Panc1 (cell line): ENCODE data around the gene TOR1AIP2. TPM values are rescaled to one million over a fixed set of nuclear protein-coding genes. Genes with fewer than 3 reads are reported as not detected.

Source experiments
- ATAC-seq: fragments of 200-7000 bp; cut with Tn5 transposase; 2 replicates; pipeline ENCODE4 v1.9.1; 2020; ENCODE audit warnings: mild to moderate bottlenecking, moderate library complexity
- BruUV-seq: library from RNA; stranded (reverse); fragments of 400-500 nt; replicated peaks from 2 replicates; lab custom pipeline; 2021; lab: Mats Ljungman, UMichigan
- CTCF ChIA-PET: fragments of 300-600 bp; sonication (Branson Sonifier 250); formaldehyde crosslinking; loops from one replicate; lab custom pipeline; 2022; ENCODE audit warnings: antibody characterized with exemption; lab: Charles Lee
- POLR2A ChIA-PET: fragments of 300-600 bp; sonication (Branson Sonifier 250); formaldehyde crosslinking; loops from one replicate; lab custom pipeline; 2022; ENCODE audit warnings: antibody characterized with exemption; lab: Charles Lee
- DNase-seq: peaks from one replicate; pipeline ENCODE4 v3.0.0-alpha.2; 2010; ENCODE audit warnings: low read depth, low spot score
- H3K27ac ChIP-seq: 2 replicates; pipeline ENCODE4 v1.5.1; 2011; ENCODE audit warnings: mild to moderate bottlenecking, low read length, inconsistent platforms
- H3K27me3 ChIP-seq: fragments of 200-500 bp; sonication (Bioruptor generic); 2 replicates; pipeline ENCODE4 v1.6.0; 2014; ENCODE audit warnings: low read length, inconsistent platforms; ENCODE audit not compliant: control insufficient read depth, insufficient read depth
- H3K36me3 ChIP-seq: fragments of 200-500 bp; sonication (Bioruptor generic); 2 replicates; pipeline ENCODE4 v1.5.1; 2014; ENCODE audit warnings: inconsistent platforms, mild to moderate bottlenecking, low read length, moderate library complexity; ENCODE audit not compliant: control insufficient read depth, insufficient read depth
- H3K4me1 ChIP-seq: 2 replicates; pipeline ENCODE4 v1.5.1; 2011; ENCODE audit warnings: inconsistent platforms, mild to moderate bottlenecking, low read length, moderate library complexity; ENCODE audit not compliant: control insufficient read depth, insufficient read depth
- H3K4me3 ChIP-seq, 2 experiments: 2 replicates each; pipeline ENCODE4 v1.5.1; 2011 to 2012; ENCODE audit warnings: low read depth in 2 of 2, low read length in 2 of 2, mild to moderate bottlenecking in 2 of 2, inconsistent platforms in 1 of 2, moderate library complexity in 1 of 2
- H3K9me3 ChIP-seq: fragments of 200-500 bp; sonication (Bioruptor generic); 2 replicates; pipeline ENCODE4 v1.5.1; 2014; ENCODE audit warnings: low read depth, mild to moderate bottlenecking, inconsistent platforms, low read length, moderate library complexity; ENCODE audit not compliant: control insufficient read depth, insufficient read depth
- CTCF ChIP-seq: fragments of 450-650 bp; IDR thresholded peaks from 2 replicates; pipeline ENCODE4 v1.5.1; 2017; ENCODE audit warnings: mild to moderate bottlenecking
- POLR2AphosphoS5 ChIP-seq: IDR thresholded peaks from 2 replicates; pipeline ENCODE4 v1.6.1; 2012; ENCODE audit warnings: mild to moderate bottlenecking, low read depth, low read length, moderate library complexity
- REST ChIP-seq, 2 experiments: IDR thresholded peaks; 2 replicates each; pipeline ENCODE4 v1.6.1; 2011 to 2012; ENCODE audit warnings: low read depth in 2 of 2, control low read depth in 1 of 2, low read length in 1 of 2, mild to moderate bottlenecking in 1 of 2, moderate library complexity in 1 of 2; ENCODE audit not compliant: insufficient read depth in 1 of 2
- SIN3A ChIP-seq: IDR thresholded peaks from 2 replicates; pipeline ENCODE4 v1.6.1; 2012; ENCODE audit warnings: low read depth, mild to moderate bottlenecking, low read length, moderate library complexity, borderline replicate concordance; ENCODE audit not compliant: insufficient read depth
- TCF7L2 ChIP-seq: IDR thresholded peaks from 2 replicates; pipeline ENCODE4 v1.6.1; 2011; ENCODE audit warnings: mild to moderate bottlenecking, low read depth, low read length, inconsistent platforms
- in situ Hi-C: cut with HindIII; loops from 2 replicates; pipeline ENCODE4 v1.10.0; 2016; ENCODE audit warnings: low sequenced_read_pairs, low pct_unique_long_range_greater_than_20kb
- intact Hi-C: fragments of 100-400 bp; cut with micrococcal nuclease; formaldehyde crosslinking; loops from one replicate; pipeline ENCODE4 v1.10.0; 2022; ENCODE audit not compliant: unreplicated experiment
- total RNA-seq: library from RNA; stranded (reverse); gene quantifications from one replicate; pipeline ENCODE4 v1.2.1, GENCODE V29; 2021; ENCODE audit not compliant: unreplicated experiment

TOR1AIP2 gene
- total RNA-seq, 1 experiment from 2014 or later: 94.9 TPM

- Histone ChIP-seq H3K27ac (no peak overlapping the region), H3K4me1 (no peaks in the 10 kb centered on the region), H3K36me3 (peaks cover 43% of the 10 kb centered on the region), H3K27me3 (no peaks in the 10 kb centered on the region), H3K9me3 (no peaks in the 10 kb centered on the region), H3K4me3 (no peak overlapping the region)
- POLR2A ChIA-PET: no interaction called here
- CTCF ChIA-PET: no interaction called here
- TF ChIP-seq TCF7L2 (no peak), POLR2AphosphoS5 (no peak), SIN3A (no peak)
- in situ Hi-C loops (no loop called here), intact Hi-C loops (no loop called here)
- ATAC-seq (no peak), DNase-seq (no peak)
- TSS peak; percentile 57 for BruUV-seq
Observed at GRCh38 chr1:179917601-179918429, 40.2 kb upstream of the TOR1AIP2 start.

GRCh38 chr1:179911812-179912211, 34.2 kb upstream of the TOR1AIP2 start:
- no TSS peak for BruUV-seq
- Histone ChIP-seq H3K4me1 (no peaks in the 10 kb centered on the region), H3K36me3 (peaks cover 20% of the 10 kb centered on the region), H3K27me3 (no peaks in the 10 kb centered on the region), H3K27ac (no peak overlapping the region), H3K9me3 (no peaks in the 10 kb centered on the region), H3K4me3 (no peak overlapping the region)
- no peak for TF ChIP-seq SIN3A
- no peak for TF ChIP-seq CTCF
- TF ChIP-seq TCF7L2: no peak
- no peak for TF ChIP-seq POLR2AphosphoS5
- no peak for TF ChIP-seq REST (IDR thresholded peaks at IDR 0.05; ENCODE audit: insufficient read depth in 1 of 2, low read depth in 2 of 2, low read length in 1 of 2)
- DNase-seq: no peak
- POLR2A ChIA-PET: interaction anchor here (0.7 kb wide), 1 partner anchor 97 kb away, joined by 4 read pairs; no protein-coding TSS in a partner anchor
- ATAC-seq: no peak
- in situ Hi-C loops (no loop called here), intact Hi-C loops (no loop called here)
- CTCF ChIA-PET: interaction anchor here (0.6 kb wide), 1 partner anchor 97 kb away, joined by 4 read pairs; no protein-coding TSS in a partner anchor

- ChIA-PET CTCF (no interaction called here), POLR2A (no interaction called here)
- Histone ChIP-seq H3K4me1 (no peaks in the 10 kb centered on the region), H3K4me3 (no peak overlapping the region), H3K36me3 (peaks cover 21% of the 10 kb centered on the region), H3K27me3 (no peaks in the 10 kb centered on the region), H3K9me3 (no peaks in the 10 kb centered on the region), H3K27ac (no peak overlapping the region)
- intact Hi-C loops (no loop called here), in situ Hi-C loops (no loop called here)
- no peak for DNase-seq
- no peak for ATAC-seq
- BruUV-seq: no TSS peak
- TF ChIP-seq REST (IDR thresholded peaks at IDR 0.05; ENCODE audit: insufficient read depth in 1 of 2, low read depth in 2 of 2, low read length in 1 of 2): no peak
- no peak for TF ChIP-seq TCF7L2
- no peak for TF ChIP-seq SIN3A
- no peak for TF ChIP-seq POLR2AphosphoS5
- no peak for TF ChIP-seq CTCF
Observed at GRCh38 chr1:179910934-179911333, 33.3 kb upstream of the TOR1AIP2 start.
